Measurements from ENCODE around the gene FOXA3.
"Not testable (repeated sequence)": the region's sequence is repeated elsewhere in the genome, so short reads cannot be mapped to it uniquely, and the experiment has no call there.

- TF ChIP-seq CTCF (IDR thresholded peaks at IDR 0.05; ENCODE audit: poor library complexity); EZH2 (IDR thresholded peaks at IDR 0.05; ENCODE audit: borderline replicate concordance): not testable (repeated sequence)
These were observed 3.1 kb downstream of the FOXA3 start for GRCh38 chr19:45867241-45867640.
